GDM1 (cell line): ENCODE measurements around the gene ATF1.

ENCODE experiments used
- DNase-seq: peaks from one replicate; lab custom pipeline; 2025; lab: John Stamatoyannopoulos, UW

Gene ATF1

DNA sequence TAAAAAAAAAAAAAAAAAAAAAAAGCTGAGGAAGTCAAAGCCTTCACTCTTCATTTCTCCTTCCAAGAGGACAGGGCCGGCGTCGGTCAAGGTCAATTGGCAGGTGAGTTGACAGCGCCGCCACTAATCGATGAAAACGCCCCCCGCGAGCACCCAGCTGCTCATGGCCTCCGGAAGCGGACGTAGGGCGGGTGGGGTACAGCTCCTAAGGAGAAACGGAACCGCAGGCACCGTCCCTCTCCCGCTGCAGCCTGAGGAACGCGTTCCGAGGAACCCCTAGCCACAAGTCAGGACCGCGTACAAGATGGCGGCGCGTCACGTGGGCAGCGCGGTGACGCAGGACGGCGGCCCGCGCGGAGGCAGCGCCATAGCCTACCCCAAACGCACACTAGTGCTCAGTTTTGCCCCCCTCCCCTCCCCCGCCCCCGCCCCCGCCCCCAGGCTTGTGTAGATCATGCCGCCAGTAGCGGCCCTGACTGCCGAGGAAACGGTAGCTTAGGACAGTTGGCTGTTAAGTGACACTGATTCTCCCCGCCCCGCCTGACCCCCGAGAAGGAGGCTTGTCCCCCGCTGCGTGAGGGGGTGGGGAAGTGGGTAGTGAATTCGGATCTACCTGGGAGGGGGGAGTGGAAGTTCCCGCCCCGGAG is at the start of gene ATF1:
Gene ATF1, plus strand, starts transcription at position 463 of the 647 bp plus-strand sequence. CDS start 16,045 bp downstream, outside the sequence.
- peak; percentile 95 for DNase-seq

GRCh38 chr12:50715174-50715573 is 48.7 kb upstream of the ATF1 start:
- no peak for DNase-seq

GRCh38 chr12:50718760-50719159 is 45.1 kb upstream of the ATF1 start:
- no peak for DNase-seq

- no peak for DNase-seq
These were observed 43.8 kb upstream of the ATF1 start for GRCh38 chr12:50720085-50720484.

DNA sequence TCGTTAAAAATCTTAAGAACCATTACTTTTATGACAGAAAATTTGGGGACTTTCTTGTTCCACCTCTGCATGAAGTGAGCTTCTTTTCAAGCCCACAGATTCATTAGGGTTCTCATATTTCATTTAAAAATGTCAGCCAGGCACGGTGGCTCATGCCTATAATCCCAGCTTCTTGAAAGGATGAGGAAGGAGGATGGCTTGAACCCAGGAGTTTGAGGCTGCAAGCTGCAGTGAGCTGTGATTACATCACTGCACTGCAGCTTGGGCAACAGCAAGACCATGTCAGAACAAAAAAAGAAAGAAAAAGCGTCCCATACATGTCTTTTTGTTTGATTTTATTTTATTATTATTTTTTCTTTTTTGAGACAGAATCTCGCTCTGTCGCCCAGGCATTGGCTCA is 43.4 kb upstream of the ATF1 start:
- no peak for DNase-seq

DNA sequence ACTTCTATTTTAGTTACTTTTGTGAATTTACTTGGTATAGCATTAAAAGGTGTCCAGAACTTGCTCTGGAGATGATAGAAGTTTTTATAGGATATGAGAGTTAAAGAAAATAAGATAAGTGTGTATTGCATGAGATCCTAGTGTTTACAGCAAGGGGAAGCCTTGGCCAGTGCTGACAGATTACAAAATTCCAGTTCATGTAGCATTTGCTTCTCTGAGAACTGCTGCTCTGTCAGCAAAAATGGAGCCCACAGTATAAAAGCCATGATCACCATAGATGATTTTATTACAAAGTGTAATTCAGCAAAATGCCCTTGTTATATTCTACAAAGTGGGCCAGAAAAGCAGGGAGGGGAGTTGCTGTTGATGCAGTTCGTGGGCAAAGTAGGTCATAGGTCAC is 40.0 kb upstream of the ATF1 start:
- DNase-seq: no peak

DNA sequence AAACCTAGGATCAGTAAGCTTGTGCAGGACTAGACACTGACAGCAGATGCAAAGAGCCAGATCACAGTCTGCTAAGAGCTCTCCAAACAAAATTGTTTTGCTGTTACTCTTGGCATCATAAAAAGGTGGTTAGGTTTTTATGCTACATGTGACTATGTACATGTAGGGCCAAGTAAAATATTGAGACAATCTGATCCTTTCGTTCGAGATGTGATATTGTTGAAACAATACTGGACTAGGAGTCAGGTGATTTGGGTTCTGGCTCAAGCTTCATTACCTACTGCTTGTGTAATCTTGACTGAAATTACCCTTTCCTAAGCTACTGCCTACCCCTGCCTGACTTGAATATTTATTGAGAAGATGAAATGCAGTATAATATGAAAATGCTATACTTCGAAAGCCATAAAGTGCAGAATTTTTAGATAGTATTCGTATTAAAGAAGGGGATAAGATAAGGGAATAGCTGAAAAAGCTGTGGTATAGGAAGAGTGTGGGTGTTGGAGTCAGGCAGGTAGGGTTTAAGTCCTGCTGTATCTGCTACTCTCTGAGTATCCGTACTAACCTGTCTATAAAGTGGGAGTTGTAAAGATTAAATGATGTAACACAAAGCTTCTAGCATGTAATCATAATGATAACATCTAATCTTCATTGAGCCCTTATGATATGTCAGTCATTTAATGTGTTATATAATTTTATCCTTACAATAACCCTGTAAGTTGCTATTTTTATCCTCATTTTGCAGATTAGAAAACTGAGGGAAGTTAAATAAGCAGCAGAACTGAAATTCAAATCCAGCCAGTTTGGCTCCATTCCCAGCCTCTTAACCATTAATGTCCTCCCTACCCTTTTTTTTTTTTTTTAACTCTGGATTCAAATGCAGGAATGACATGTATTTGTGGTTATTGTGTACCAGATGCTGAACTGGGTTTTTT is 38.6 kb upstream of the ATF1 start:
- DNase-seq: no peak

DNA sequence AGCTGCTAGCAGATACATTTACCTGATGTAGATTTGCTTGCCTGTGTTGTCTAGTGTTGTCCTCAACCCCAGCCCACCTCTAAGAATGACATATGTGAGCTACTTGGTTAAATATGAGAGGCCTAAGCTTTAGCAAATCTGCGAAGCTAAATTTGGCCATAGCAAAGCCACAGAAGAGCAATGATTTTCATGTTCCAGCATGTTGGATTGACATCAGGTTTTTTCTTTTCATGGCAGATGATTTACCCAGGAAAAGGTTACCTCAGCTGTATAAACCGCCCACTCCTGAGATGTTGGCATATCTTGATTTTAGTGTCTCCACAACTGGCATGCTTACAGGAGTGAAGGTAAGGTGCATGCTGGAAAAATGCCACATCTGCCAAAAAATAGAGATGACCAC is 36.4 kb upstream of the ATF1 start:
- no peak for DNase-seq

GRCh38 chr12:50728417-50728816 is 35.5 kb upstream of the ATF1 start:
- no peak for DNase-seq

- no peak for DNase-seq
These were observed 35.1 kb upstream of the ATF1 start for GRCh38 chr12:50728841-50729240.

DNA sequence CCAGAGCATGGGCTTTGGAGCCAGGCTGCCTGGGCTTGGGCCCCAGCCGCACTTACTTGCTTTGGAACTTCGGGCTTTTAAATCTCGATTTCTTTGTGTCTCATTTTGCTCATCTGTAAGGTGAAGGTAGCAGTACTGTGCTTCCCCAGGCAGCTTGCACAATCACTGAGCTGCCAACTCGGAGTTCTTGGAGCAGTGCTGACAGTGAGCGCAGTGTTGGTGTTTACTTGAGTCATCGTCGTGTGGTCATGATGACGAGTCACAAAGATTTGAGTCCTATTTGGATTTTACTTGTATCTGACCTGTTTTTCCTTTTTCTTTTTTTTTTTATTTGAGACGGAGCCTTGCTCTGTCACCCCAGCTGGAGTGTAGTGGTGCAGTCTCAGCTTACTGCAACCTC is 31.3 kb upstream of the ATF1 start:
- no peak for DNase-seq

- DNase-seq: no peak
These were observed 30.2 kb upstream of the ATF1 start for GRCh38 chr12:50733706-50734105.

- no peak for DNase-seq
These were observed 29.3 kb upstream of the ATF1 start for GRCh38 chr12:50734409-50735263.

GRCh38 chr12:50739611-50740010 is 24.3 kb upstream of the ATF1 start:
- no peak for DNase-seq

GRCh38 chr12:50740307-50740706 is 23.6 kb upstream of the ATF1 start:
- no peak for DNase-seq

- DNase-seq: no peak
These were observed 21.1 kb upstream of the ATF1 start for GRCh38 chr12:50742776-50743175.

DNA sequence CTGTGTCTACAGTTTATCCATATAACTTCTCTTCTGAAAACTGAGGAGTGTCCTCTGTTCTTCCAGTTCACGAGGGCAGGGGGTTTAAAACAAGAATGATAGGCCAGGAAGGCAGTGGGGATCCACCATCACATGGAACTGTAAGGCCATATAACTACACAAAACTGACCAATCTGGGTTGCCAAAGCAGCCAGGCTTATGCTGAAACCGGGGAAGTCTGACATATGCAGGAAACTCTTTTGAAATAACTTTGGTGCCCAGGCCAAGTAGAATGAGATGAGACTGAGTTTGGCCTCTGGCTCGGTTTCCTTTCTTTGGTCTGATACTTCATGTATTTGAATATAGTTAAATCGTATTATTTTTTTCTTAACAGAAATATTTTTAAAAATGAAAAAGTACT is 18.0 kb upstream of the ATF1 start:
- DNase-seq: no peak

DNA sequence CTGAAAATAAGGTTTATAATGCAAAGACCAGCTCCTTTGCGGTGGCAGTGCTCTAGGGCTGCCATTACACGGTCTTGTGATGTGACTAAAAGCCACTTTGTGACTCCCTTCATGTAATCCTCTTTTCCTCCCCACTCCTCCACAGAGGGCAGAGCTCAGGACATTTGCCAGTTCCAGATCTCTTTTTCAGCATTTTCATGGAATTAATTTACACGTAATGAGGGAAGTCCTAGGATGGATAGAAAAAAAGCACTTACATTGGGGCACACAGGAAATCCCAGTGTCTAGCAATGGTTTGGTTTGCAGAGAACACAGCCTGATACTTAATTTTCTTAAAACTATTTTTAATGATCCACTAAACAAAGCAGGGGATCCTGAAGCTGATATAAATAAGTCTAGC is 17.5 kb upstream of the ATF1 start:
- DNase-seq: no peak

DNA sequence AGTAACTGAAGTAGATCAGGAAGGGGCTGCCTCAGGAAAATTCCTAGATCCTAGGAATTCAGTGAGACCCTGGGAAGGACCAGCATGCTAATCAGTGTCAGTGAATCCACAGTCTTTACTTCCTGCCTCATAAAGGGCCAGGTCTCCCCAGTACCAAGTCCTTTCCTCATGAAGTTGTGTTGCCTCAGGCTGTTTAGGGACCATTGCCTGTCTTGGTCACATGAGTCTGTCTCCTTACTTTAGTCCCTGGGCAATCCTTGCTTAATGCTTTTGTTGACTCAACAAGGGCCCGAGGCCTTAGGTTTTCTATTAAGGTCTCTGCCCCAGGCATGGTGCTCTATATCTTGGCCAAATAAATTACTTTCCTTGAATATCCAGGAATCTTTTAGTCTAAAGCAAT is 16.1 kb upstream of the ATF1 start:
- DNase-seq: no peak

GRCh38 chr12:50749459-50749882 is 14.4 kb upstream of the ATF1 start:
- no peak for DNase-seq

- DNase-seq: no peak
These were observed 13.5 kb upstream of the ATF1 start for GRCh38 chr12:50750366-50750765.

DNA sequence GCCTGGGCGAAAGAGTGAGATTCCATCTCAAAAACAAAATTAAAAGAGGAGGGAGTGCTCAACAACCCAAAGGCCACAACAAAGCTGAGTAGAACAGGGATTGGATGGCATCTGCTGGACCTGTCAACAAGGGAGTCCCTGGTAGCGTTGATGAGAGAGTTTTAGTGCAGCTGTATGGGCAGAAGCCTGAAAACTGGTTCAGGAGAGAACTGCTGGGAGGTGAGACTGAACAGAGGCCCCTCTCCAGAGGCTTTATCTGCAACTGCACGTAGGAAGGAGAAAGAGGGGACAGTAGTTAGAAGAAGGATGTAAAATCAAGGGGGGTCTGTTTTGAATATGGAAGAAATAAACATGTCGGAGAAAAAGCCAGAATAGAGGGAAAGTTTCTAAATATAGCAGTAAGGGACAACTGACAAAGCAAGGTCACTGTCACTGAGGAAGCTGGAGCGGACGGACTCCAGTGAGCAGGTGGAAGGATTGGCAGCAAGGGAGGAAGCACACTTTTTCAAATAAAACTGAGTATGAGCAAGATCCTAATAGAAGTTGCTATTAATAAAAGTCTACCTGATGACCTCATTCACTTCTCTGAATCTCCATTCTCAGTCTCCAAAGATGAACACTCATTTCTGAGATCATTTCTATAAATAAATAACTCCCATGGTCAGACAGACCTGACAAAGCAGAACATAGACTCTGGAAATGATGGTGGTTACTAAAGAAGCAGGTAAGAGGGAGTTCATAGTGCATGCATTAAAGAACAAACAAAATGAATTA is 11.8 kb upstream of the ATF1 start:
- no peak for DNase-seq
